Neural progenitor cell (in vitro differentiated cells): Measurements from ENCODE around the gene BRD3. TPM values are rescaled to one million over a fixed set of nuclear protein-coding genes. Genes with fewer than 3 reads are reported as not detected.
A peak's percentile ranks its signal among the peaks of the same experiment; 100 is the strongest.

ENCODE experiments used
- DNase-seq: peaks from one replicate; pipeline ENCODE4 v3.0.0-alpha.2; 2016; ENCODE audit warnings: low spot score
- H2AFZ ChIP-seq: fragments of 200-600 bp; sonication (generic); replicated peaks from 2 replicates; pipeline ENCODE4 v1.6.1; 2016; ENCODE audit warnings: antibody characterized with exemption
- H3F3A ChIP-seq: fragments of 200-600 bp; sonication (generic); 2 replicates; pipeline ENCODE4 v1.6.1; 2016; ENCODE audit warnings: antibody characterized with exemption, low read depth
- H3K27ac ChIP-seq: fragments of 200-600 bp; sonication (generic); 2 replicates; pipeline ENCODE4 v1.5.1; 2016; ENCODE audit warnings: mild to moderate bottlenecking
- H3K27me3 ChIP-seq: fragments of 200-600 bp; sonication (generic); 2 replicates; pipeline ENCODE4 v1.6.1; 2016; ENCODE audit warnings: mild to moderate bottlenecking, moderate library complexity
- H3K36me3 ChIP-seq: fragments of 200-600 bp; sonication (generic); 2 replicates; pipeline ENCODE4 v1.5.1; 2016
- H3K4me1 ChIP-seq: fragments of 200-600 bp; sonication (generic); 2 replicates; pipeline ENCODE4 v1.6.1; 2016; ENCODE audit warnings: mixed run types
- H3K4me2 ChIP-seq: fragments of 200-600 bp; sonication (generic); 2 replicates; pipeline ENCODE4 v1.6.1; 2016
- H3K4me3 ChIP-seq: fragments of 200-600 bp; sonication (generic); 2 replicates; pipeline ENCODE4 v1.5.1; 2016
- H3K79me2 ChIP-seq: fragments of 200-600 bp; sonication (generic); 2 replicates; pipeline ENCODE4 v1.6.1; 2016; ENCODE audit warnings: low read depth
- H3K9ac ChIP-seq: fragments of 200-600 bp; sonication (generic); 2 replicates; pipeline ENCODE4 v1.6.1; 2016
- H3K9me3 ChIP-seq: fragments of 200-600 bp; sonication (generic); 2 replicates; pipeline ENCODE4 v1.5.1; 2016; ENCODE audit warnings: low read depth
- H4K20me1 ChIP-seq: fragments of 200-600 bp; sonication (generic); 2 replicates; pipeline ENCODE4 v1.6.1; 2016; ENCODE audit warnings: low read depth
- H3K27ac Mint-ChIP-seq: 3 replicates; pipeline ENCODE4 v1.8.0; 2021; ENCODE audit warnings: mixed read lengths
- H3K27me3 Mint-ChIP-seq: 2 replicates; pipeline ENCODE4 v1.8.0; 2022; ENCODE audit warnings: low read depth, mild to moderate bottlenecking, inconsistent platforms, moderate library complexity, mixed read lengths; ENCODE audit not compliant: insufficient read depth
- H3K36me3 Mint-ChIP-seq: 3 replicates; pipeline ENCODE4 v1.8.0; 2021; ENCODE audit warnings: mixed read lengths
- H3K4me1 Mint-ChIP-seq: 3 replicates; pipeline ENCODE4 v1.8.0; 2021; ENCODE audit warnings: mixed read lengths
- H3K4me3 Mint-ChIP-seq: 3 replicates; pipeline ENCODE4 v1.8.0; 2021; ENCODE audit warnings: mild to moderate bottlenecking, moderate library complexity, mixed read lengths
- H3K9me3 Mint-ChIP-seq: 3 replicates; pipeline ENCODE4 v1.8.0; 2020; ENCODE audit warnings: mixed read lengths
- CTCF ChIP-seq: fragments of 200-600 bp; sonication (generic); IDR thresholded peaks from 2 replicates; pipeline ENCODE4 v1.5.1; 2017; ENCODE audit warnings: antibody characterized with exemption, mild to moderate bottlenecking
- EZH2 ChIP-seq: fragments of 200-600 bp; sonication (generic); IDR thresholded peaks from 2 replicates; pipeline ENCODE4 v1.6.1; 2017; ENCODE audit warnings: antibody characterized with exemption, mild to moderate bottlenecking, moderate library complexity
- EZH2phosphoT487 ChIP-seq: fragments of 200-600 bp; sonication (generic); IDR thresholded peaks from 2 replicates; pipeline ENCODE4 v1.6.1; 2017; ENCODE audit warnings: antibody characterized with exemption
- total RNA-seq: library from RNA; depleted of rRNA; stranded (reverse); fragments of >200 nt; gene quantifications from 2 replicates; pipeline ENCODE4 v1.2.3, GENCODE V29; 2015; ENCODE audit warnings: low replicate concordance

Gene BRD3
- total RNA-seq, 1 donor from 2014 or later = 14.8 TPM

GRCh38 chr9:133981589-133981957 is 86.3 kb downstream of the BRD3 start:
- no peaks in the 10 kb centered on the region for H3K9me3 ChIP-seq
- peaks cover 100% of the 10 kb centered on the region for H3K79me2 ChIP-seq
- no peak overlapping the region for H3K9ac ChIP-seq
- Mint-ChIP-seq H3K36me3 (peaks cover 4% of the 10 kb centered on the region), H3K27ac (no peak overlapping the region), H3K4me1 (peaks cover 43% of the 10 kb centered on the region), H3K27me3 (peaks cover 2% of the 10 kb centered on the region), H3K9me3 (no peaks in the 10 kb centered on the region), H3K4me3 (no peak overlapping the region)
- no peaks in the 10 kb centered on the region for H3K36me3 ChIP-seq
- peaks cover 96% of the 10 kb centered on the region for H4K20me1 ChIP-seq
- H3K4me3 ChIP-seq = no peak overlapping the region
- no peak overlapping the region for H3K4me2 ChIP-seq
- H3K27me3 ChIP-seq = no peaks in the 10 kb centered on the region
- no peak for DNase-seq
- TF ChIP-seq EZH2phosphoT487 (no peak), EZH2 (no peak), CTCF (no peak)
- H2AFZ ChIP-seq = no peak overlapping the region
- no peaks in the 10 kb centered on the region for H3F3A ChIP-seq
- H3K27ac ChIP-seq = no peak overlapping the region
- peaks cover 20% of the 10 kb centered on the region for H3K4me1 ChIP-seq

GRCh38 chr9:133980864-133981588 is 86.8 kb downstream of the BRD3 start:
- H4K20me1 ChIP-seq = peaks cover 96% of the 10 kb centered on the region
- Mint-ChIP-seq H3K9me3 (no peaks in the 10 kb centered on the region), H3K4me1 (peaks cover 37% of the 10 kb centered on the region), H3K27me3 (peaks cover 2% of the 10 kb centered on the region), H3K27ac (peak overlapping the region; percentile 74), H3K4me3 (peak overlapping the region; percentile 57), H3K36me3 (peaks cover 2% of the 10 kb centered on the region)
- no peak for DNase-seq
- H3K9me3 ChIP-seq = no peaks in the 10 kb centered on the region
- H3K27ac ChIP-seq = no peak overlapping the region
- H3K36me3 ChIP-seq = no peaks in the 10 kb centered on the region
- H3K4me2 ChIP-seq = no peak overlapping the region
- no peak overlapping the region for H3K9ac ChIP-seq
- H3K4me1 ChIP-seq = peaks cover 15% of the 10 kb centered on the region
- H3K79me2 ChIP-seq = peaks cover 100% of the 10 kb centered on the region
- H3K27me3 ChIP-seq = no peaks in the 10 kb centered on the region
- H2AFZ ChIP-seq = no peak overlapping the region
- no peaks in the 10 kb centered on the region for H3F3A ChIP-seq
- TF ChIP-seq EZH2 (no peak), EZH2phosphoT487 (no peak), CTCF (no peak)
- no peak overlapping the region for H3K4me3 ChIP-seq

Other genes with a start within 250 kb of the BRD3 start
- 12.9 and 19.0 TPM in 2 replicates for gene VAV2, start 75.7 kb downstream of the BRD3 start, total RNA-seq
- gene BRD3OS, start 42.5 kb downstream of the BRD3 start, total RNA-seq = 19.0 and 28.3 TPM in 2 replicates
- 26.7 and 48.7 TPM in 2 replicates for gene WDR5, start 68.1 kb upstream of the BRD3 start, total RNA-seq
- not detected in 2 replicates for gene RNU6ATAC, start 96.5 kb upstream of the BRD3 start, total RNA-seq